Renal cortex interstitium (tissue), 15 donors: ENCODE measurements around the gene ASAH2B. TPM values are rescaled to one million over a fixed set of nuclear protein-coding genes. Genes with fewer than 3 reads are reported as not detected.
"Not testable (repeated sequence)": the region's sequence is repeated elsewhere in the genome, so short reads cannot be mapped to it uniquely, and the experiment has no call there.

Source experiments
- DNase-seq, 11 donors: peaks; one replicate each; pipeline ENCODE4 v3.0.0-alpha.2; 2013; ENCODE audit warnings: low read depth in 9 of 11, low spot score in 4 of 11; ENCODE audit errors: extremely low read depth in 1 of 11
- long read RNA-seq, 16 experiments: transcript quantifications; one replicate each; lab custom pipeline, GENCODE V29; 2026
- polyA plus RNA-seq, 3 donors: library from polyadenylated mRNA; unstranded; fragments of 120-200 nt; gene quantifications; one replicate each; pipeline ENCODE4 v1.2.1, GENCODE V29; 2013; ENCODE audit not compliant: insufficient read length in 3 of 3

ASAH2B gene
- polyA plus RNA-seq = 10 to 100 TPM; 10.1 to 12.5 (median 12.2) TPM
- long read RNA-seq, donor 1, full-length matches to known transcripts = 3 of 3 reads
- long read RNA-seq, donor 1, partial matches to known transcripts = 0 of 3 reads
- long read RNA-seq, donor 1, other reads (novel, unspliced or antisense) = 0 of 3 reads
- long read RNA-seq, donor 2, full-length matches to known transcripts = 3 of 3 reads
- long read RNA-seq, donor 2, partial matches to known transcripts = 0 of 3 reads
- long read RNA-seq, donor 2, other reads (novel, unspliced or antisense) = 0 of 3 reads
- long read RNA-seq, donor 3, full-length matches to known transcripts = 1 of 1 reads
- long read RNA-seq, donor 3, partial matches to known transcripts = 0 of 1 reads
- long read RNA-seq, donor 3, other reads (novel, unspliced or antisense) = 0 of 1 reads
- long read RNA-seq, donor 4, full-length matches to known transcripts = 4 of 4 reads
- long read RNA-seq, donor 4, partial matches to known transcripts = 0 of 4 reads
- long read RNA-seq, donor 4, other reads (novel, unspliced or antisense) = 0 of 4 reads
- long read RNA-seq, donor 5 = 0 reads
- long read RNA-seq, donor 6, partial matches to known transcripts = 0 of 2 reads
- long read RNA-seq, donor 6, other reads (novel, unspliced or antisense) = 0 of 2 reads
- long read RNA-seq, donor 7, full-length matches to known transcripts = 5 of 21 reads
- long read RNA-seq, donor 7, partial matches to known transcripts = 16 of 21 reads
- long read RNA-seq, donor 7, other reads (novel, unspliced or antisense) = 0 of 21 reads
- long read RNA-seq, donor 8, full-length matches to known transcripts = 7 of 7 reads
- long read RNA-seq, donor 8, partial matches to known transcripts = 0 of 7 reads
- long read RNA-seq, donor 8, other reads (novel, unspliced or antisense) = 0 of 7 reads
- long read RNA-seq, donor 9, full-length matches to known transcripts = 3 of 14 reads
- long read RNA-seq, donor 9, partial matches to known transcripts = 11 of 14 reads
- long read RNA-seq, donor 9, other reads (novel, unspliced or antisense) = 0 of 14 reads
- long read RNA-seq, donor 10, full-length matches to known transcripts = 2 of 2 reads
- long read RNA-seq, donor 10, partial matches to known transcripts = 0 of 2 reads
- long read RNA-seq, donor 10, other reads (novel, unspliced or antisense) = 0 of 2 reads
- long read RNA-seq, donor 11, full-length matches to known transcripts = 3 of 3 reads
- long read RNA-seq, donor 11, partial matches to known transcripts = 0 of 3 reads
- long read RNA-seq, donor 11, other reads (novel, unspliced or antisense) = 0 of 3 reads
- long read RNA-seq, donor 12 = 0 reads
- long read RNA-seq, donor 13 = 0 reads
- long read RNA-seq, donor 14, full-length matches to known transcripts = 3 of 3 reads
- long read RNA-seq, donor 14, partial matches to known transcripts = 0 of 3 reads
- long read RNA-seq, donor 14, other reads (novel, unspliced or antisense) = 0 of 3 reads
- long read RNA-seq, donor 15 = 0 reads
- long read RNA-seq, donor 16, full-length matches to known transcripts = 12 of 12 reads
- long read RNA-seq, donor 16, partial matches to known transcripts = 0 of 12 reads
- long read RNA-seq, donor 16, other reads (novel, unspliced or antisense) = 0 of 12 reads

DNA sequence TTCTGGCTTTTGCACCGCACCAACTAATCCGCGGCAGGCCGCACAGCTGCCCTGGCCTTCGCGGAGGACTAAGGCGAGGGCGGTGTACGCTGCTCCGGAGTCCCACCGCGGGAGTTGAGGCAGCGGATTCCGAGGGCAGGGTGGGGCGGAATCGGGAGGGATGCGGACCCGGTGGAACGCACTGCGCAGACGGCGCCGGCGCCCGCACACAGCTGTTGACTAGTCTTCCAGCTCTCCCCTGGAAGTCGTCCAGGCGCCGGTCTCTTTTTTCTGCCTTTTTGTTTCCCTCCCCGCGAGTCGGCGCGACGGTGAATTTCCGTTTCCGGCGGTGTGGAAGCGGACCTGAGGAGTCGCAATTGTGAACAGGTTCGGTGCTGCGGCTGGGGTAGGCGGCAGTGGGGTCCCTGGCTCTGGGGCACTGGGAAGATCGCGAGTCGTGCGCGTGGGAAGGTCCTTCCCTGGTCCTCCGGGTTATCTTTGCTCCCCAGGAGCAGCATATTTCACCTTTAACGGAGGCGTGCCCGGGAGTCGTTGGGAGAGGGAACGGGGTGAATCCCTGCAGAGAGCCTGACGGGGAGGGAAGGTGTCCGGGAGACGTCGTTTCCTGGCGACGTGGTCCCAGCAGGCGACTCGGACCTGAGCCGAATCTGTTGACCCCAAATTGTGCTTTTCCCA, at the start of gene ASAH2B:
TSS of gene ASAH2B (plus strand) at position 319 of the 675 bp plus-strand sequence. CDS start 5,195 bp downstream, outside the sequence.
- DNase-seq = peak; percentile 46 to 82 (median 66)

DNA sequence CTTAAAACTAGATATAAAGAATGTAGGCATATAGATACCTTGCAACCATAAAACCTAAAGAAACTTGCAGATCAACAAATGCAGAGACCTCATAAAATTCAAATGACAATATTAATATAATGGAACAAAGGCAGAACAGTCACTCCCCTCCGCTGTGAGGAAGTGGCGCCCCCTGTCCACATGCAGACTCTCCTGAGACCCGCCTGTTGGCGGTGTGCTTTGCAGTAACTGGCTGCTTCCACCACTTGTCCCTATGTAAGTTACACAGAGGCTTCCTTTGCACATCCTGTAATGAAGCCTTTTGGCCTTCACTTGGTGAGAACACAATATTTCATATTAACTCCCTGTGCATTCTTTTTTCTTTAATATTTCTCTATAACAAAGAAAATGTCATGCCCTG, 41.9 kb upstream of the ASAH2B start:
- DNase-seq = not testable (repeated sequence)

DNA sequence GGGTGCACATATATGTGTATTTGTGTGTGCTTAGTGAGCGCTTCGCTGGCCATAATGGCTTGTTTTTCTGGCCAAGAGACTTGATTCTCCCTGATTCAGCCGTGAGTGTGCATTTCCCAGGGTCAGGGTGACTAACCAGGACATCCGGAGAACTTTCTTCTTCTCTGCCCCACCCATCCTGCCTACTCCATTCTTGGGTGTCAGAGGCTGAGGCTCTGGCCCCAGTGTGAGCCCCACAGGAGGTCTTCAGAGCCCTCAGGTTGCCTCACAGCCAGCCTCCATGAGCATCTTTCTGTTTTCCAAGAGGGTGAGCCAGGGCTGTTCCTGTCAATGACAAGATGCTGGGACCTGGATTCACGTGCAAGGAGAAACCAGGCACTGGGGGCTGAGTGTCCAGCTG, 37.8 kb upstream of the ASAH2B start:
- not testable (repeated sequence) for DNase-seq

DNA sequence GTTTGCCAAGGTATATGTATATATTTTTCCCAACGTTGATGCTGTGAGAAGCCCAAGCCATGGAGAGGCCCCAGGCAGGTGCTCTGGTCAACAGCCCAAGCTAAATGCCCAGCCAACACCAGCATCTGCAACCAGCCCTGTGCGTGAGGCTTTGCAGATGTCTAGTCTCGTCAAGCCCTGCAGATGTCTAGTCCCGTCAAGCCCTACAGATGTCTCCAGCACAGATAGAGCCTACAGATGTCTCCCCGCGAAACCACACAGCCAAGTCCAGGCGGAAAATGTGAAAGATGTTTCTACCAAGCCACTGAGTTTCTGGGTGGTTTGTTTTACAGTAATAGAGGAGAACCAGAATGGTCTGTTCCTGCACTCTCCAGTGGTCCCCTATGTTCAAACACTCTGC, 36.7 kb upstream of the ASAH2B start:
- DNase-seq = not testable (repeated sequence)

DNA sequence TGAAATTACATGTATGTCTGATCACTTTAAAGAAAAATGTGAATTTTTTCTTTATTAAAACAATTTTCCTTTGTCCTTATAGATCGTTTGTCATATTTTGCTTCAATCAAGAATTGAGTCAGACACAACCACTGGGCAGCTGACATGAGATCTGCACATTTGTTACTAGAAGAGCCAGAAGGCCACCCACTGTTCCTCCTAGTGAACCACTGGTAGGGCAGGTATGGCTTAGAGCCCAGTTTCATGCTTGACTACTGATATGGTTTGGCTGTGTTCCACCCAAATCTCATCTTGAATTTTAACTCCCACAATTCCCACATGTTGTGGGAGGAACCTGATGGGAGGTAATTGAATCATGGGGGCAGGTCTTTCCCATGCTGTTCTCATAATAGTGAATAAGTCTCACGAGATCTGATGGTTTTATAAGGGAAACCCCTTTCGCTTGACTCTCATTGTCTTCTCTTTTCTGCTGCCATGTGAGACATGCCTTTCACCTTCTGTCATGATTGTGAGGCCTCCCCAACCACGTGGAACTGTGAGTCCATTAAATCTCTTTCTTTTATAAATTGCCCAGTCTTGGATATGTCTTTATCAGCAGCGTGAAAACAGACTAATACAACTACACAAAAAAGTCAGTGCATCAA, 35.2 kb upstream of the ASAH2B start:
- DNase-seq = not testable (repeated sequence)

DNA sequence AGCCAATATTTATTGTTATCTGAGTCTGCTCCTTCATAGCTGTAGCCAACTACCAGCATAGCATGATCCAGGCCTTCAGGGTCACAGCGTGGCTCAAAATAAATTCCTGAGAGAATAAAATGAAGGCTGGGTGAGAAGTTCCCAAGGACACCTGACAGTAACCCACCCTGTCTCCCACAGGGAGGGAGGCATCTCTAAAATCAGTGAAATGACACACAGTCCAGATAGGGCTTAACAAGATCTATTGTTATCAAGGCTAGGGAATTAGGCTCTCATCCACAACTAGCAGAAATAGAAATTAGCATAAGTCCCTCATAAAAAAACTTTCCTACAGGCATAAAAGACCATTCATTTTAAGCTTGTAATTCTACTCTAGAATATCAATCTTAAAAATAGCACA, 33.7 kb upstream of the ASAH2B start:
- DNase-seq = not testable (repeated sequence)

DNA sequence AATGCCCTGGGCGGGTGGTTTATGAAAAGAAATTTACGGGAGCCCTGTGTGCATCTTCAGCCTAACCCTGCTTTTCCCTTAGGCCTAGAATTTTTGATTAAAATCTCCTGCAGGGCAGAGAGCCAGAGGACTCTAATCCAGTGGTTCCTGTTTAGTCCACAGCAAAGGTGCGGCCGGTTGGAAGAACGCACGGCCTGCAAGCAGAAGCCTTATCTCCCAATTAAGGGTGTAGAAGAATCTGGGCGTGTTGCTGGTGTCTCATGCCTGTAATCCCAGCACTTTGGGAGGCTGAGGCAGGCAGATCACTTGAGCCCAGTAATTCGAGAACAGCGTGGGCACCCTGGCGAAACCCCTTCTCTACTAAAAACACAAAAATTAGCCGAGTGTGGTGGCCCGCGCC, 29.5 kb upstream of the ASAH2B start:
- DNase-seq = not testable (repeated sequence)

DNA sequence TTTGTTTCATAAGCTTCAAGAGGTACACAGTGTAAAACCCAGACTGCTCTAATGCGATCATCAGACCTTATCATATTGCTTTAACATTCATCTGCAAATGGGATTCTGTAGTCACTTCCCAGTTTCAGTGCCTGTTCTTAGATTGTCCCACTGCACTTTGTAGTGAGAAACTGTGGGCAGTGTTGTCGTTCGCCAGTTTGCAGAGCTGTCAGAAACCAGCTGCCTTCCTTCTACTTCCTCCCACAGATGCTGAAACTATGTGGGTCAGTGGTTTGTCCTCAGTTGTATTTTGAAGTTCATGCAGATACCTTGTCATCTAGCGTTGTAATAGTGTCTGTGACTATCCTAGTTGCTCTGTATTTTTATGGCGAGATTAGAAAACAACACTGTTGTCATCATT, 15.9 kb upstream of the ASAH2B start:
- DNase-seq = peak in 5 of 11 donors; percentile 4 to 22 (median 17)

DNA sequence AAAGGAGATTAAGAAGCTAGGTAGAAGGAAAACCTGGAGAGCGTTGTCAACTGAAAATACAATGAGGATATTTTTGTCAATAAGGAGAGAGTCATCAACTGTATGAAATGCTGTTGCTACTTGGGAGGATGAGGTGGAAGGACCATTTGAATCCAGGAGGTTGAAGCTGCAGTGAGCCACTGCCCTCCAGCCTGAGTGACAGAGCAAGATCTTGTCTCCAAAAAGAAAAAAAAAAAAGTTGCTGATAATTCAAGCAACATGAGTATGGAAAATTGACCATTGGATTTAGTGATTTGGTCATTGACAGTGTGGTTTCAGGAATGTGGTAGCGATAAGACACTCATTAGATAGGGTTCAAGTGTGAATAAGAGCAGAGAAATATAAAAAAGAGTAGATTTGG, 11.6 kb upstream of the ASAH2B start:
- not testable (repeated sequence) for DNase-seq

DNA sequence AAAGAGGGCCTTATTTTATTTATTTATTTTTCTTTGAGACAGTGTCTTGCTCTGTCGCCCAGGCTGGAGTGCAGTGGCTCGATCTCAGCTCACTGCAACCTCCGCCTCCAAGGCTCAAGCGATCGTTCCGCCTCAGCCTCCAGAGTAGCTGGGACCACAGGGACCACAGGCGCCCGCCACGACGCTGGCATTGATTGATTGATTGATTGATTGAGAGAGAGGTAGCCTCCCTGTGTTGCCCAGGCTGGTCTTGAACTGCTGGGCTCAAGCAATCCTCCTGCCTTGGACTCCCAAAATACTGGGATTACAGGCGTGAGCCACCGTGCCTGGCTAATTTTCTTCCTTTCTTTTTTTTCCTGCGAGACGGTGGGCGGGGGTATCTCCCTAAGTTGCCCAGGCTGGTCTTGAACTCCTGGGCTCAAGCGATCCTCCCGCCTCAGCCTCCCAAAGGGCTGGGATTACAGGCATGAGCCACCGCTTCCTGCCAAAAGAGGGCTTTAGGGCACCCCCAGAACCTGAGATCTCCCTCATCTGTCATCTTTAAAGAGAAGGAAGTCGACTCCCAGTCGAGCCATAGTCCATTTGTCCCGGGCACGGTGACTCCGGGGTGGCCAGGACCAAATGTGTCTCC, 634 bp upstream of the ASAH2B start:
- not testable (repeated sequence) for DNase-seq

DNA sequence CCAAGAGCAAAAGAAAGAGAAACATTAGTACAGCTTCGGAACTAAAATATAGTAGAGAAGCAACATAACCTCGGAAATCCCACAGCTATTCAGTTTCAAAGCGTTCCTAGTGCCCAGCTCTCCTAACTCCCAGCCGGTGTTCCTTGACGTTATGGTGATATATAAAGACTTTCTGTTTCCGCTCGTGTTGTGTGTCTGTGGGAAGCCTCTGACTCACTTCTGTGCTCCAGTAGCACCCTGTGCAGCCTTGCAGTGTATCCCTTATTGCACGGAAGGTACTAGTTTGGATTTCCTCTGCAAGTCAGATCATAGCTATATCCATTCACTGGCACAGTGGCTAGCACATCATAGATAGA, 535 bp downstream of the ASAH2B start:
- peak in 3 of 11 donors; percentile 15 to 24 (median 16) for DNase-seq

DNA sequence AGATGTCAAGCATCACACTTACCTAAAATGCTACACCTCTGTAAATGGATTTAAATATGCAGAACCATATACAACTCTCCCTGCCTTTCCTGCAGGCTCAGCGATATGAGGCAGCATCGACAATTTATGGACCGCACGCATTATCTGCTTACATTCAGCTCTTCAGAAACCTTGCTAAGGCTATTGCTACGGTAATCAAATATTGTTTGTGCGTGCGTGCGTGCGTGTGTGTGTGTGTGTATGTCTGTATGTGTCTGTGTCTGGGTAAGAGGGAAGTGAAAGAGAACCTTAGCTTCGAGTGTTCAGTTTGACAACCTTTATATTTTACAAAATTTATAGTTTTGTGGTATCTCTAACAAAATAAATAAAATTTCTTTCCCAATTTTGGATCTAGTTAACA, 3.1 kb downstream of the ASAH2B start:
- not testable (repeated sequence) for DNase-seq

DNA sequence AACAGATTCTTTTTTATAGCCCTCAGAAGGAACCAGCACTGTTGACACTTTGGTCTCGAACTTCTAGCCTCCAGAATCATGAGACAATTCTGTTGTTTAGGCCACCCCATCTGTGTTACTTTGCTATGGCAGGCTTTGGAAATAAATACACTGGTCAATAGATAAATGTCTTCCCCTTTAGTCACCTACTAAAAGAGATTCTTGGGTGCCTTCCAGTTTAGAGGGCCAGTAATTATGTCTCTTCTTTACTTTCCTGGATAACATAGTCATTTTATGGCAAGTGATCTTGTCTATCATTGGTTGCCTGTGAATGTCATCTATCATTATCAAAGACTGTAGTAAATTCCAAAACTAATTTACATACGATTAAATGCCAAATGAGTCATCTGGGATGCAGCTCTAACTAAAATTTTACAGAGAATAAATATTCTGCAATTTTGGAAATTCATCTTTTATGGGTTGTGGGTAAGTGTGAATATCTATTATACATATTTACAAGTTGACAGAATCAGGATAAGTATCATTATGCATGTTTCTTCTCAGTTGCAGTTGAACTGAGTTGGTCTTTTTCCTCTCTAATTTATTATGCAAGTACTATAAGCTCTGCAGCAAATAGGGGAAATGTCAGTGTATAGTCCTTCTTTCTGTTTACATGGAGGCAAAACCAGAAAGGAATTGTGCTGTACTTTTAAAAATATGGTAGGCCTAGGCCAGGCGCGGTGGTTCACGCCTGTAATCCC, 27.2 kb downstream of the ASAH2B start:
- not testable (repeated sequence) for DNase-seq

DNA sequence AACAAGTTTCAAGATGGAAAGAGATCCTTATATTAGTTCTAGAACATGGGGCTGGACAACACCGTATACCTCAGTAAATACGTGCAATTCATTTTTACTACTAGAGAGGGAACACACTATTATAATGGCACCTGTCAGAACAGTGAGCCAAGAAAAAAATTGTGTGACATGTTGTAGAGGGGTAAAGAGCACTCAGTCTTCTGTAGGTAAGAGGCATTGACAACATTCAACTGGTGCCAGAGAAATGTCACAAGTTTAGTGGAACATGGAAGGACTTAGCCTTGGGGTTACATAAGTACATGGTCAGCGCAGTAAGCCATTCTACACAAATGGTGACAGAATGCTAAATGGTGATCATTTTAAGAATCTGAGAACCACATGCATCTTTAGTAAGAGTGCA, 32.3 kb downstream of the ASAH2B start:
- not testable (repeated sequence) for DNase-seq

DNA sequence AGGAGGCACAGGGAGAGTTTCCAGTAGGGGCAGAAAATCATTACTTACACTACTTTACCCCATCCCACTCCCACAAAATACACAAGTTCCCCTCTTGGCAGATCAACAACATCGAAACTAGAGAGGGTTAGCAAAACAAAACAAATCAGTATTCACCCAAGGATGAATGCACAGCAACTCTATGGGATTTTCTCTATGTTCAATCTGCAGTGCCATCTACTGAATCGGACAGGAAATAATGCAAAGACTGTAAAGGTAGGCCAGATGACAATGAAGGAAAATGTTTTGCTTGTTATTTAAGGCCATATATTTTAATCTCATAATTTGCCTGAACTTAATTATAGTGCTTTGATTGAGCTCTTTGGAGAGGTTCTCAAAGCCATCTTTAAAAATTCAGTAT, 35.1 kb downstream of the ASAH2B start:
- not testable (repeated sequence) for DNase-seq

DNA sequence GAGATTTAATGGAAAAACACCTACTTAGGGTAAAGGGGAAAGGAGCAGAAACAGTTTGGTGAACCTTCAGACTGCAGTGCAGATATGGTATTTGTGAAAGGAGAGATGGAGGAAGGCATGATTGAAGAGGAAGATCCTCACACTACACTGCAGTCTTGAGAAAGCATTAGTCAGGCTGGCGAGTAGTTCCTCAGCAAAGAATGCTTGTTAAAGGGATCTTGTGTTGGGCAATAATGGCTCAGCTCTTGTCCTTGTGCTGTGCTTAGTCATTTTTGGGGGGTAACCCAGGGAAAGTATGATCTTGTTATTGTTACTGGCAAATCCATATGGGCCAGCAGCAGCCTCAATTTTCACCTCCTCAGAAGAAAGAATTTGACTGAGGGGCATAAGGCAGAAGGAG, 40.3 kb downstream of the ASAH2B start:
- not testable (repeated sequence) for DNase-seq
